ENCODE data around the gene IDH3G. TPM values are rescaled to one million over a fixed set of nuclear protein-coding genes. Genes with fewer than 3 reads are reported as not detected.
A peak's percentile ranks its signal among the peaks of the same experiment; 100 is the strongest.

Gene IDH3G
- total RNA-seq, 1 donor from 2014 or later: 58.5 TPM

DNA sequence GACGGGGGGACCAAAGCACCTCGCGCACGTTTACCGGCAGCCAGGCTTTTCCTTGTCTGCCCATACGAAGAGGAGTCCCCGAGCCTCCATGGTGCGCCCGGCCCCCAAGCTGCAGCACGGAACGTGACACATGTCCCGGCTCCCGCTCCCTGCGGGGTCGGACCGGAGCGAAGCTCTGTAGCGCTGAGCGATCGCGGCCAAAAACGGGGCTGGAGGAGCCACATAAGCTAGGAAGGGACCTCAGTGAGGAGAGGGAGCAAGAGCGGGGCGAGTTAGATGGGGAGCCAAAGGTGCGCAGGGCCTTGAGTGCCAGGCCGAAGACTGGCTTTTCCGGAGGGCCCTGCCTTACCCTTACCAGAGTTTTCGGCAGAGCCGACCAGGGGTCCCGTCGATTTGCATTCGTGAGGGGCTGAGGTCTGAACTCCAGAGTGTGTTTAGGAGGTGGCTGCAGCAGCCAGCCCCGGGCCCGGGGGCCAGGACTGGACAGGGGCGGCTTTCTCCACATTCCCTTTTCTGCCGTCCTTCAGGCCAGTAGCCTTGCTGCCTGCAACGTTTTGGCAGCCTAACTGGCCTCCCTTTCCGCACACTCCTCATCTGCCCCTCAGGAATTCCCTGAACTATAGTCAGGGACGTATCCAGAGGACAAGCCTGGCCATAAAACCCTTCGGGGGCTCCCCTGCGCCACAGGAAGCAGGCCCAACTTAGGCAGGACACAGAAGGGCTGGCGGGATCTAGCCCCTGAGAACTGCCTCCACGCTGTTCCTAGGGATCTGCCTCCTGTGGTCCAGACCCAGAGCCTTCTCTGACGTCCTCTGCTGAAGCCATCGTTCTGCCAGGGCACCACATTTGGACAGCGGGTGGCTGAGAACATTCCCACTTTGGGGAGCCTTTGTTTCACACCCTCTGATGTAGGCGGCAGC is 982 bp upstream of the IDH3G start:
- ATAC-seq (ENCODE audit: low read depth): peak; percentile 6
- intact Hi-C loops (cut with micrococcal nuclease): loop anchor here (1.0 kb wide), 5 partner anchors 71 to 325 kb away; partner anchors contain the start of genes ABCD1, BCAP31, HAUS7 and TMEM187

DNA sequence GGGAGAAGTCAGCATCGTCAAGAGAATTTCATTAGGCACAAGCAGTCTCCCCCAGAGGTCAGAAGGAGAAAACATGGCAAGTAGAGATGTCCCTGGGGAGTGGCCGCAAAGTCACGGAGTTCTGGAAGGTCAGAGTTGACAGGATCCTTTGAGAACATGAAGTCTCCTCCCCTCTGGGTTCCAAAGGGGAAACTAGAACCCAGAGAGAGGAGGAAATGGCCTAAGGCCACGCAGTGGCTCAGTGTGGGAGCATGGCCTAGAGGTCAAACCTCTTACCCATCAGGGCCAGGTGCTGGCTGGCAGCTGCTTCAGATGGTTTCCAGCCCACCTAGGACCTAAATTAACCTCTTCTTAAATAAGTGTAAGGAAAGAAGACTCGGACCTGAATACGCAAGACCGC is 884 bp downstream of the IDH3G start:
- H3K4me3 Mint-ChIP-seq: peak overlapping the region; percentile 94
- intact Hi-C loops (cut with micrococcal nuclease): no loop called here
- ATAC-seq (ENCODE audit: low read depth) (no peak), DNase-seq (no peak)
- peaks cover 36% of the 10 kb centered on the region for H3K36me3 Mint-ChIP-seq (ENCODE audit: low read depth)
- peaks cover 19% of the 10 kb centered on the region for H3K4me1 Mint-ChIP-seq
- TF ChIP-seq, protein P1, sequence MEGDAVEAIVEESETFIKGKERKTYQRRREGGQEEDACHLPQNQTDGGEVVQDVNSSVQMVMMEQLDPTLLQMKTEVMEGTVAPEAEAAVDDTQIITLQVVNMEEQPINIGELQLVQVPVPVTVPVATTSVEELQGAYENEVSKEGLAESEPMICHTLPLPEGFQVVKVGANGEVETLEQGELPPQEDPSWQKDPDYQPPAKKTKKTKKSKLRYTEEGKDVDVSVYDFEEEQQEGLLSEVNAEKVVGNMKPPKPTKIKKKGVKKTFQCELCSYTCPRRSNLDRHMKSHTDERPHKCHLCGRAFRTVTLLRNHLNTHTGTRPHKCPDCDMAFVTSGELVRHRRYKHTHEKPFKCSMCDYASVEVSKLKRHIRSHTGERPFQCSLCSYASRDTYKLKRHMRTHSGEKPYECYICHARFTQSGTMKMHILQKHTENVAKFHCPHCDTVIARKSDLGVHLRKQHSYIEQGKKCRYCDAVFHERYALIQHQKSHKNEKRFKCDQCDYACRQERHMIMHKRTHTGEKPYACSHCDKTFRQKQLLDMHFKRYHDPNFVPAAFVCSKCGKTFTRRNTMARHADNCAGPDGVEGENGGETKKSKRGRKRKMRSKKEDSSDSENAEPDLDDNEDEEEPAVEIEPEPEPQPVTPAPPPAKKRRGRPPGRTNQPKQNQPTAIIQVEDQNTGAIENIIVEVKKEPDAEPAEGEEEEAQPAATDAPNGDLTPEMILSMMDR (IDR thresholded peaks at IDR 0.05): no peak
- no peaks in the 10 kb centered on the region for H3K27me3 Mint-ChIP-seq
- ChIA-PET POLR2A (interaction anchor here (0.6 to 2.3 kb wide), 2 partner anchors 133 to 151 kb away, joined by 3 to 52 read pairs; partner anchors contain the start of genes ARHGAP4 and RENBP), CTCF (no interaction called here)
- H3K9me3 Mint-ChIP-seq: no peaks in the 10 kb centered on the region
- peak overlapping the region; percentile 56 for H3K27ac Mint-ChIP-seq

More for the DNA sequence above, 982 bp upstream of the IDH3G start:
- Mint-ChIP-seq H3K27me3 (no peaks in the 10 kb centered on the region), H3K9me3 (no peaks in the 10 kb centered on the region), H3K4me1 (peaks cover 19% of the 10 kb centered on the region), H3K36me3 (ENCODE audit: low read depth) (peaks cover 33% of the 10 kb centered on the region), H3K27ac (peak overlapping the region; percentile 92), H3K4me3 (peak overlapping the region; percentile 94)
- POLR2A ChIA-PET: interaction anchor here (0.7 to 2.3 kb wide), 14 partner anchors 15 to 751 kb away, joined by 3 to 52 read pairs (median 4); partner anchors contain the start of genes ARHGAP4, G6PD, HCFC1 and MECP2
- TF ChIP-seq, protein P1 (IDR thresholded peaks at IDR 0.05): no peak
- CTCF ChIA-PET: interaction anchor here (0.9 kb wide), 1 partner anchor 152 kb away, joined by 3 read pairs; no protein-coding TSS in a partner anchor
- DNase-seq: no peak

DNA sequence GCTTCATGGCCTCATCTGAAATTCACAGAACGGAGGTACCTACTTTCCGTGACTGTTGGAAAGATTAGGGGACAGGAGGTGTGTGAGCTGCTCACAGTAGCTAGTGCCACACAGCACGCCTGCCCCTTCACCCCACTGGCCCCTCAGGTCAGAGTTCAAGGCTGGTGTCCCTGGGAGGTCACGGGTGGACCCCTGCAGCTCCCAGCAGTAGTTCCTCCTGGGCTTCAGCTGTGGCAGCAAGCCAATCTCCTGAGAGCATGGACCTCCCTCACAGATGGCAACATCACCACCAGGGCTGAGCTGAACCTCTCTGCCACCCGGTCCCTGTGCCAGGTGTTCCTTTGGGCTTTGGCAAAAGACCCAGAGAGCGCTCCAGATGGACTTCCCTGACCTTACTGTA is 1.8 kb downstream of the IDH3G start:
- TF ChIP-seq, protein P1 (IDR thresholded peaks at IDR 0.05): no peak
- ChIA-PET POLR2A (interaction anchor here (0.5 to 0.6 kb wide), 2 partner anchors 34 to 308 kb away, joined by 3 to 9 read pairs; no protein-coding TSS in a partner anchor), CTCF (no interaction called here)
- Mint-ChIP-seq H3K9me3 (no peaks in the 10 kb centered on the region), H3K4me1 (peaks cover 19% of the 10 kb centered on the region), H3K27me3 (no peaks in the 10 kb centered on the region), H3K36me3 (ENCODE audit: low read depth) (peaks cover 37% of the 10 kb centered on the region), H3K27ac (no peak overlapping the region), H3K4me3 (no peak overlapping the region)
- ATAC-seq (ENCODE audit: low read depth) (no peak), DNase-seq (no peak)
- intact Hi-C loops (cut with micrococcal nuclease): no loop called here

DNA sequence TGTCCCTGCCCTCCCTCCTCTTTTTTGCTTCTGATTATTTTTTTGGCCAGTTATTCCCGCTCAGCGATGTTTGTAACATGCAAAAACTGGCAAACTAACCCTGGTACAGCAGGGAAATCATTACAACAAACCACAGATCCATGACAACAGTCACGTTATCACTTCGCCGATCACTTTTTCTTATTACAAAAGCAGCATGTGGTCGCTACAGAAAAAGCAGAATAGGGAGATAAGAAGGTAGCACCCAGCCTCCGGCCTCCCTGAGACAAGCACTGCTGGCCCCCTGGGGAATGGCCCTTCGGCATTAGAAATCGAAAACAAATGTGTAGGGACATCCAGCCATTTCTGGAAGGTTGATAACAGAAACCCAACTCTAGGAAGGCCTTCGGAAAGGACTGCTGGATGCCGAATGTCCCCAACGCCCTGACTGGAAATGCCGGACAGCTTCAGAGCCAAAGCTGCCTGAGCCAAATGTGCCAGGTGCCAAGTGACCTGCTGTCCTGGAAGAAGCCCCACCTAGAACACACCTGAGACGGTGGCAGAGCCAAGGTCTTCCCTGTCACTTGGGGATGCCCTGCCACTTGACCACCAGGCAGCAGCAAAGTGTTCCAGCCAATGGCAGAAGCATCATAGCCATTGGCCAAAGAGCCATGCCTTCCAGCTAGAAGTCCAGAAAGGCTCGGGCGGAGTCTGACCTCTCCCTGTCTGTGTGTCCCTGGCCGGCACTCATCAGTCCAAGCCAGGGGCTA is 2.9 kb downstream of the IDH3G start:
- POLR2A ChIA-PET: no interaction called here
- DNase-seq (no peak), ATAC-seq (ENCODE audit: low read depth) (no peak)
- TF ChIP-seq, protein P1 (IDR thresholded peaks at IDR 0.05): no peak
- intact Hi-C loops (cut with micrococcal nuclease): no loop called here
- peaks cover 18% of the 10 kb centered on the region for H3K4me1 Mint-ChIP-seq
- H3K27me3 Mint-ChIP-seq: no peaks in the 10 kb centered on the region
- no peaks in the 10 kb centered on the region for H3K9me3 Mint-ChIP-seq
- peaks cover 37% of the 10 kb centered on the region for H3K36me3 Mint-ChIP-seq (ENCODE audit: low read depth)
- no peak overlapping the region for H3K4me3 Mint-ChIP-seq
- H3K27ac Mint-ChIP-seq: no peak overlapping the region
- CTCF ChIA-PET: no interaction called here

Data from activated B cell treated with CpG ODN at 0.5 μM for 24 hours (primary cell).